ENCODE data around the gene NRARP.

- TF ChIP-seq REST (IDR thresholded peaks at IDR 0.05; ENCODE audit: borderline replicate concordance in 1 of 2, low read depth in 1 of 2, low read length in 2 of 2): no peak
- TF ChIP-seq, protein P1, sequence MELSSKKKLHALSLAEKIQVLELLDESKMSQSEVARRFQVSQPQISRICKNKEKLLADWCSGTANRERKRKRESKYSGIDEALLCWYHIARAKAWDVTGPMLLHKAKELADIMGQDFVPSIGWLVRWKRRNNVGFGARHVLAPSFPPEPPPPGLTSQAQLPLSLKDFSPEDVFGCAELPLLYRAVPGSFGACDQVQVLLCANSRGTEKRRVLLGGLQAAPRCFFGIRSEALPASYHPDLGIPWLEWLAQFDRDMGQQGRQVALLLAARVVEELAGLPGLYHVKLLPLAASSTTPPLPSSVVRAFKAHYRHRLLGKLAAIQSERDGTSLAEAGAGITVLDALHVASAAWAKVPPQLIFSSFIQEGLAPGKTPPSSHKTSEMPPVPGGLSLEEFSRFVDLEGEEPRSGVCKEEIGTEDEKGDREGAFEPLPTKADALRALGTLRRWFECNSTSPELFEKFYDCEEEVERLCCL (CRISPR knock-in tag; IDR thresholded peaks at IDR 0.05; ENCODE audit: borderline replicate concordance): no peak
- TF ChIP-seq PCBP1 (IDR thresholded peaks at IDR 0.05; ENCODE audit: borderline replicate concordance, low read depth, low read length): no peak
- TF ChIP-seq ARNTL (CRISPR knock-in tag; IDR thresholded peaks at IDR 0.05): no peak
- no peak for TF ChIP-seq E2F5 (CRISPR knock-in tag; conservative IDR thresholded peaks at IDR 0.05)
- TF ChIP-seq, protein P2, sequence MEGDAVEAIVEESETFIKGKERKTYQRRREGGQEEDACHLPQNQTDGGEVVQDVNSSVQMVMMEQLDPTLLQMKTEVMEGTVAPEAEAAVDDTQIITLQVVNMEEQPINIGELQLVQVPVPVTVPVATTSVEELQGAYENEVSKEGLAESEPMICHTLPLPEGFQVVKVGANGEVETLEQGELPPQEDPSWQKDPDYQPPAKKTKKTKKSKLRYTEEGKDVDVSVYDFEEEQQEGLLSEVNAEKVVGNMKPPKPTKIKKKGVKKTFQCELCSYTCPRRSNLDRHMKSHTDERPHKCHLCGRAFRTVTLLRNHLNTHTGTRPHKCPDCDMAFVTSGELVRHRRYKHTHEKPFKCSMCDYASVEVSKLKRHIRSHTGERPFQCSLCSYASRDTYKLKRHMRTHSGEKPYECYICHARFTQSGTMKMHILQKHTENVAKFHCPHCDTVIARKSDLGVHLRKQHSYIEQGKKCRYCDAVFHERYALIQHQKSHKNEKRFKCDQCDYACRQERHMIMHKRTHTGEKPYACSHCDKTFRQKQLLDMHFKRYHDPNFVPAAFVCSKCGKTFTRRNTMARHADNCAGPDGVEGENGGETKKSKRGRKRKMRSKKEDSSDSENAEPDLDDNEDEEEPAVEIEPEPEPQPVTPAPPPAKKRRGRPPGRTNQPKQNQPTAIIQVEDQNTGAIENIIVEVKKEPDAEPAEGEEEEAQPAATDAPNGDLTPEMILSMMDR (CRISPR knock-in tag; IDR thresholded peaks at IDR 0.05): no peak
- no peak for TF ChIP-seq CENPBD1 (CRISPR knock-in tag; IDR thresholded peaks at IDR 0.05; ENCODE audit: borderline replicate concordance, low read depth)
- no peak for TF ChIP-seq TAF1 (CRISPR knock-in tag; IDR thresholded peaks at IDR 0.05)
- TF ChIP-seq NCOR1 (IDR thresholded peaks at IDR 0.05; ENCODE audit: borderline replicate concordance, low read length): no peak
These were observed 19.8 kb upstream of the NRARP start for GRCh38 chr9:137321726-137322361.
